ENCODE measurements around the gene ESR1. TPM values are rescaled to one million over a fixed set of nuclear protein-coding genes. Genes with fewer than 3 reads are reported as not detected.

The ESR1 gene
- total RNA-seq, 1 donor from 2014 or later: not detected

GRCh38 chr6:152176268-152176667 is 368.8 kb downstream of the ESR1 start:
- Mint-ChIP-seq H3K27ac (no peak overlapping the region), H3K4me1 (peaks cover 3% of the 10 kb centered on the region), H3K4me3 (no peak overlapping the region), H3K9me3 (no peaks in the 10 kb centered on the region), H3K36me3 (peaks cover 4% of the 10 kb centered on the region), H3K27me3 (ENCODE audit: insufficient read depth, low read depth) (no peaks in the 10 kb centered on the region)
- no peaks in the 10 kb centered on the region for H3K9me3 ChIP-seq (ENCODE audit: low read depth)
- H3K27ac ChIP-seq: no peak overlapping the region
- H3K4me2 ChIP-seq: no peak overlapping the region
- no peak overlapping the region for H2AFZ ChIP-seq (replicated peaks)
- H3K79me2 ChIP-seq (ENCODE audit: low read depth): no peaks in the 10 kb centered on the region
- no peaks in the 10 kb centered on the region for H3K36me3 ChIP-seq
- H3K4me1 ChIP-seq: no peaks in the 10 kb centered on the region
- no peaks in the 10 kb centered on the region for H3K27me3 ChIP-seq
- no peaks in the 10 kb centered on the region for H4K20me1 ChIP-seq (ENCODE audit: low read depth)
- no peak for DNase-seq (ENCODE audit: low spot score)
- TF ChIP-seq CTCF (IDR thresholded peaks at IDR 0.05) (no peak), EZH2phosphoT487 (IDR thresholded peaks at IDR 0.05) (no peak), EZH2 (IDR thresholded peaks at IDR 0.05) (no peak)
- no peak overlapping the region for H3K4me3 ChIP-seq
- no peaks in the 10 kb centered on the region for H3F3A ChIP-seq (ENCODE audit: low read depth)
- no peak overlapping the region for H3K9ac ChIP-seq
